ENCODE measurements around the gene GBX1.

Gene GBX1

DNA sequence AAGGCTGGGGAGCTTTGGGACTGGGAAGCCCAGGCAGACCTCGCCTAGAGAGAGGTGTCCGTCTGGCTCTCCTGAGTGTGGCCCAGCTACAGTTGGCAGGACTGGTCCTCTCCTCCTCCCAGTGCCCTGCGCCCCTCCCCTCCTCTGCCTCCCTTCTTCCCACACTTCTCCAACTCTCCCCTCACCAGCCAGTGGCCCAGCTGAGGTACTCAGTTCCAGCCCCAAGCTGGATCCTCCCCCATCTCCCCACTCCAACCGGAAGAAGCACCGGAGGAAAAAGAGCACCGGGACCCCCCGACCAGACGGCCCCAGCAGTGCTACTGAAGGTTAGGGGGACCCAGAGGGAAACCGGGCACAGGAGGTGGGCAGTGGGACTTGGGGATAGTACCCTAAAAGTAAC lies 27.7 kb downstream of the GBX1 start:
- no peak for DNase-seq (ENCODE audit: low spot score)

GRCh38 chr7:151139071-151139790 lies 28.3 kb downstream of the GBX1 start:
- DNase-seq (ENCODE audit: low spot score) = no peak

- no peak for DNase-seq (ENCODE audit: low spot score)
Measured at GRCh38 chr7:151138153-151138851, 29.2 kb downstream of the GBX1 start.

DNA sequence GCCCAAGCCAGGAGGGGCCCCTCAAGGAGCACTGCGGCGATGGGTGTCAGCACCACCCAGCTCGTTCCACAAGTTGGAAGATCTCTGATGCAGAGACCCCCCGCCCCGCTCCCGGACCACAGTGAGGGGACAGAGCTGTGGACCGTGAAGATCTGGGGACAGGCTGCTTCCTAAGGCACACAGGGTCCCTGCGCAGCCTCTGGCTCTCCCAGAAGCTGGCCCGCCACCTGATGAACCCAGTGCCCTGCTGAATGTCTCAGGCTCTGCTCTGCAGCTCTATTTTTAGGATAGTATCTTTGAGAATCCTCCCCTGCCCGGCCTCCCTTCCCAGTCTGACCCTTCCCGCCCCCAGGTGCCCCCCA lies 29.7 kb downstream of the GBX1 start:
- no peak for DNase-seq (ENCODE audit: low spot score)

- DNase-seq (ENCODE audit: low spot score) = no peak
Measured at GRCh38 chr7:151137076-151137675, 30.3 kb downstream of the GBX1 start.

GRCh38 chr7:151135866-151136843 lies 31.3 kb downstream of the GBX1 start:
- no peak for DNase-seq (ENCODE audit: low spot score)

DNA sequence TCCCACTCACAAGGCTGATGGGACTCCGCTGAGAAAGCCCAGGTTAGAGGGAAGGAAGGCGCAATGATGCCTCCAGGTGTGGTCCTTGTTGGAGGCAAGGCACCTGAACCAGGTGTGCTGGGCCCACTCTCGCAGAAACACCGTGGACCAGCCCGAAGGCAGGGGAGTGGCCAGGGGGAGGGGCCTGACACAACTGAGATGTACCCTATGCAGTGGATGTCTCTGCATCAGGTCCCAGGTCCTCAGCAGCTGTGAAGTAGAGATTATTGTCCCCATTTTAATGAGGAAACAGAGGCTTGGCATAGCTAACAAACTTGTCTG lies 32.0 kb downstream of the GBX1 start:
- no peak for DNase-seq (ENCODE audit: low spot score)

DNA sequence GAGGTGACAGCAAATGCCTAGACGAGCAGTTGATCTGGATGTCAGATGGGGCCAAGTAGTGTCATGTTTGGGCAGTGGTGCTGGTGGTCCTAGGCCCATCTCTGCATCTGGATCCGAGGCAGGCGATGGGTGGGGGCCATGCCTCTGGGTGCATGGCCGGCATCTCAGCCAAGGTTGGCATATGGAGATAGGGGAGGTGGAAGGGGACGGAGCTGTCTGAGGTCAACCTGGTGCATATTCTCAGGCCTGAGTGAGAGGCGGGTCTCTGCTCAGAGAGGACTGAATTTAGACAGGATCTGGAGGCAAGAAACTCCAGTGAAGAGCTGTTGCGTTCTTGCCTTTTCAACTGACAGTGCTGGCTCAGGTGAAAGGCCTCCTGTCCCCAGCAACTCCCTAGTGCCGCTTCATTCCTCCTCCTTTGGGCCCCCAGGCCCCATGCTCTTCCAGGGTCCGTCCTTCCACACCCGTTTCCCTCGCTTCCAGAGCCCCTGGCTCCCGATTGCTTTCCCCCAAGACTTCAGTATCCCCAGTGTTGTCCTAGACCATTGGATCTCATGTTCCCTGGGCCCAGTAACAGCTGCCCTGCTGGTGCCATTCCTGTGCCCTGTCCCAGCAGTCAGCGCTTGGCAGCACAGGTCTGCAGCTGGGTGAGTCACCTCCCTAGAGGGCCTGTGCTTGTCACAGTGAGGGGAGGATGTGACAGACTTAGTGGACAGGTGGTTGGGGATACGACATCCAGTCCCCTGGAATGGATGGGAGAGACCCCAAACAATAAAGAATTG lies 32.6 kb downstream of the GBX1 start:
- no peak for DNase-seq (ENCODE audit: low spot score)

DNA sequence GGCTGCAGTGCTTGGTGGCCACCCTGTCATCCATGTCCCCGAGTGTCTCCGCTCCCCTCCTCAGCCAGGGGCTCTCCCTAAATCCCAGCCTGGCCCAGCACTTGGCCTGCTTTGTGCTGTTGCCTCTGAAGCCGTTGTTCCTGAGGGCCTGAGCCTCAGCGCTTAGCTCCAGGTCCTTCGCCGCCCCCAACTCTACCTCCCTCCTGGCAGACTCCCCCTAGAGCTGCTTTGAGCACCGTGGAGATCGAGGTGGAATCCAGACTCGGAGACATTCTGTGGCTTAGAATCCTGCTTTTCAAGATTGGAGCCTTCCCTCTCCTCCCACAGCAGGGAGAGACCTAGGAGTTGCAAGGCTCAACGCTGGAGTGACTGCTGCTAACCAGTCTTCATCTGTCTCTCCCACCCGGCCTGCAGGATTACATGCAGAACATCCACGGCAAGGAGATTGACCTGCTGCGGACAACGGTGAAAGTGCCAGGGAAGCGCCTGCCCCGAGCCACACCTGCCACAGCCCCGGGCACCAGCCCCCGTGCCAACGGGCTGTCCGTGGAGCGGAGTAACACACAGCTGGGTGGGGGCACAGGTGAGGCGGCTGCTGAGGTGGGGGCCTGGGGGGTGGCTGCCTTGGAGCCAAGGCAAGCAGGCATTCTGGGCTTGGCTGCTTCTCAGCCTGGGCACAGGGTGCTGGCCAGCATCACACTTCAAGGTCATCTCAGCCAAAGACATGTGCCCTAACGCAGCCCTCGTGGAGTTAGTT lies 33.3 kb downstream of the GBX1 start:
- no peak for DNase-seq (ENCODE audit: low spot score)

DNA sequence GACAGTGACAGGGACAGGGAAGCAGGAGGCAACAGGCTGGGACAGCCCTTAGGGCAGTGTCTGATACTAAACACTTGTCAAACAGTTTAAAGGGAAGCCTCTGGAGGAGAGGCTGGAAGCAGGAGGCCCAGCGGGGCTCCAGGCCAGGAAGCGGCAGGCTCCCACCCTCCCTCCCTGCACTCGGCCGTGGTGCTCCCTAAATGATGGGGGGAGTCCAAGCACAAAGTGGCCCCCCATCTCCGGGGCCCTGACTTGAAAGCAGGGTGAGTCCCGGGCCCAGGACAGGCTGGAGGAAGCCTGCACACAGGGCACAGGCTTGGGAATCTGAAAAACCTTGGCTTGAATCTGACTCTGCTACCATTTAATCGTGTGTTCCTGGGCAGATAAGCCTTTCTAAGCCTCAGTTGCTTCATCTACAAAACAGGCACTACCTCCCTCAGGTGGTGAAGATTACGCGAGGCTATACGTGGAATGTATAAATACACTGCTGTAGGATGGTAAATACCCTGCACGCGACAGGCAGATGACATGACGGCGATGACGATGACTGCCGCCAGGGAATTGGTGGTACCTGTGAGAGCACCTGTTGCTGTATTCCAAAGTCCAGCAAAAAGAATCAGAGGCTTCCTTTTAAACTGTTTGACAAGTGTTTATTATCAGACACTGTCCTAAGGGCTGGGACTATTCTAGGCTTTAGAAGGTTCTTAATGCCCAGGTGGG lies 34.1 kb downstream of the GBX1 start:
- DNase-seq (ENCODE audit: low spot score) = no peak

- no peak for DNase-seq (ENCODE audit: low spot score)
Measured at GRCh38 chr7:151132461-151133205, 34.9 kb downstream of the GBX1 start.

DNA sequence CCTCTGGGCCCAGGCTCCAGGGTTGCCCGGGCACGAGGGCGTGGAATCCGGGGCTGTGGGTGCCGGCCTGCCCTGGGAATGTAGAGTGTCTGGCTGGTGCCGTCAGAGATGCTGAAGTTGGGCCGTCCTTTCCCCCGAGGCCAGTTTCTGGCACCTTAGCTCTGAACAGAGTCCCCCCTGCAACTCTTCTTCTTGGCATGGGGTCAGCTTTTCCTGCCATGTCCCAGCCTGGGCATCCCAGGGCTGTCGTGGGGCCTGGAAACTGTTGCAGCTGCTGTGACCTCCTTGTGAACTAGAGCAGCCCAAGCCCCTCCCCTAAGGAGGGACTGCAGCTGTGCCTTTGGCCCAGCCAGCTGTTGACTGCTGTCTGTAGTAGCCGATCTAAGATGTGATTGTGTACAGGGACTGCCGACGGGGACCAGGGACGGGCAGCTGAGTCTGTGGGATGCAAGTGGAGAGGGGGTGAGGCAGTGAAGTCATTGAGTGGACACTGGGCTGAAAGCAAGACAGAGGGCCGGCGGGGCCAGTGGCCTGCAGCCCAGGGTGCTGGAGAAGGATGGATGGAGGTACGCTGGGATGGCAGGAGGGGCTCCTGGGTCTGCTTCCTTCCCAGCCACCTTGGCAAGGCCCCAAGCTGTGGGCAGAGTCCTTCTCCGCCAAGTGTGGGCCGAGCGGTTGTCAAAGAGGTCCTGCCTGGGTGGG lies 35.8 kb downstream of the GBX1 start:
- DNase-seq (ENCODE audit: low spot score) = no peak

GRCh38 chr7:151131224-151131591 lies 36.3 kb downstream of the GBX1 start:
- DNase-seq (ENCODE audit: low spot score) = no peak

DNA sequence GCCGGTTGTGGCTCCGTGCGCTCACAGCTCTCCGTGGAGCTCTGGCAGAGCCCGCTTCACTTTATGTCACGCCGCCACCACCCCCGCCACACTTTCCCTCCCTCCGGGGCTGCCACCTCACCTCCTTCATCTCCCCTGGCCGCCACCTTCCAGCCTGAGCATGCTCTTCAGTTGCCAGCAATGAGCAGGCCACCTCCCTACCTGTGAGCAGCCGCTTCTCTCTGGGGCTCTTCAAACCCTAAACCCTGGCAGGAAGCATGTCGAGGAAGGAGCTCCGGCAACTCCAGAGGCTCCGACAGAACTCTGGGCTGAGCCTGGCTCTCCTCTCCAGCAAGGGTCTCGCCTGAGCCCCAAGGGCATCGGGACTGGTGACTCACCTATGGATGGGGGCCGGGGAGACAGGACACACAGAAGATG lies 36.7 kb downstream of the GBX1 start:
- no peak for DNase-seq (ENCODE audit: low spot score)

- DNase-seq (ENCODE audit: low spot score) = no peak
Measured at GRCh38 chr7:151129960-151130591, 37.4 kb downstream of the GBX1 start.

DNA sequence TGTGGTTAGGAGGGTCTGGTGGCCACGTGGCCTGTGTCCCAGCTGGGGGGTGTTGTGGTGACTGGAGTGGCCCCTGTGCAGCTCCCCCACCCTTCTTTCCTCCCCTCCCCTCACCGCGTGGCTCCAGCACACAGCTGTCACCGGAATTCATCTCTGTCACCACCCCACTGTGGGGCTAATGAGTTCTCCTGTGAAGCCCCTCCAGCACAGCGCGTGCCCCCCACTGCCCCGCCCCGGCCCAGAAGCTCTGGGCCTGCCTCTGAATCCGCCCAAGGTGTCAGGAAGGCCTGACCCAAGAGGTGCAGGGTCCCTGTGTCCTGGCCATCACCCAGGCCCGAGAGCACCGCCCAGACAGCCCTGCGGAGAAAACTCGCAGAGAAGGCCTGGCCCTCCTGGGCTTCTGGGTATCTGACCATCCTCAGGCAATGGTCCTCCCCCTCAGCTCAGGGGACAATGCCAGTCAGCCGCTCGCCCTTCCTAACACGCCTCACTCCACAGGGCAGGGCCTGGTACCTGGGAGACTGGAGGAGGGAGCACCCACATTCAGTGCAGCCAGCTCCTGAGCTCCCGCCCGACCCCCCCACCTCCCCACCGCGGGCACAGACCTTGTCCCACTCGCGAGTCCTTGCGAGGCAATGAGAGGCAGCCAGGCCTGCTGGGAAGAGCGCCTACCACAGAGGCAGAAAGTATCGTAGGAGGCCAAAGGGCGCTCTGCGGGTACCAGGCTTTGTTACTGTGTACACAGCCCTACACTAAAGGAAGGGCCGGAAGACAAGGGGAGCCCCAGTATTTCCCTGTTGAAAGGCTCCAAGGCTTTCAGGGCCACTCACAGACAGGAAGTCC lies 38.2 kb downstream of the GBX1 start:
- no peak for DNase-seq (ENCODE audit: low spot score)

GRCh38 chr7:151128716-151129115 lies 38.8 kb downstream of the GBX1 start:
- DNase-seq (ENCODE audit: low spot score) = no peak

Data from SW480 (cell line).